HG03045 (cell line): ENCODE measurements around the gene BBS9.

Experiments
- ATAC-seq: cut with Tn5 transposase; IDR thresholded peaks from one replicate; pipeline ENCODE4 v1.9.1; 2021; ENCODE audit warnings: mild to moderate bottlenecking, moderate library complexity; ENCODE audit not compliant: unreplicated experiment

Gene BBS9

GRCh38 chr7:33351709-33352108 is 222.3 kb downstream of the BBS9 start:
- no peak for ATAC-seq

GRCh38 chr7:33354201-33354600 is 224.8 kb downstream of the BBS9 start:
- no peak for ATAC-seq

- no peak for ATAC-seq
Measured at GRCh38 chr7:33355386-33355785, 226.0 kb downstream of the BBS9 start.

GRCh38 chr7:33356336-33356735 is 227.0 kb downstream of the BBS9 start:
- ATAC-seq, result no peak

- ATAC-seq, result no peak
Measured at GRCh38 chr7:33357846-33358245, 228.5 kb downstream of the BBS9 start.

GRCh38 chr7:33369888-33370287 is 240.5 kb downstream of the BBS9 start:
- ATAC-seq, result no peak

- no peak for ATAC-seq
Measured at GRCh38 chr7:33373195-33373594, 243.8 kb downstream of the BBS9 start.

- no peak for ATAC-seq
Measured at GRCh38 chr7:33379891-33380525, 250.6 kb downstream of the BBS9 start.

GRCh38 chr7:33388332-33388731 is 259.0 kb downstream of the BBS9 start:
- no peak for ATAC-seq

- no peak for ATAC-seq
Measured at GRCh38 chr7:33392148-33392547, 262.8 kb downstream of the BBS9 start.

GRCh38 chr7:33393770-33394169 is 264.4 kb downstream of the BBS9 start:
- ATAC-seq, result no peak

- no peak for ATAC-seq
Measured at GRCh38 chr7:33395340-33395739, 266.0 kb downstream of the BBS9 start.

GRCh38 chr7:33399528-33400213 is 270.3 kb downstream of the BBS9 start:
- ATAC-seq, result no peak

- no peak for ATAC-seq
Measured at GRCh38 chr7:33400214-33400538, 270.8 kb downstream of the BBS9 start.

GRCh38 chr7:33410266-33410665 is 280.9 kb downstream of the BBS9 start:
- ATAC-seq, result no peak

- ATAC-seq, result no peak
Measured at GRCh38 chr7:33411020-33411419, 281.7 kb downstream of the BBS9 start.

- no peak for ATAC-seq
Measured at GRCh38 chr7:33412331-33412730, 283.0 kb downstream of the BBS9 start.

- ATAC-seq, result no peak
Measured at GRCh38 chr7:33418251-33418701, 288.9 kb downstream of the BBS9 start.

- no peak for ATAC-seq
Measured at GRCh38 chr7:33420311-33420940, 291.1 kb downstream of the BBS9 start.

GRCh38 chr7:33421429-33421828 is 292.1 kb downstream of the BBS9 start:
- no peak for ATAC-seq

- ATAC-seq, result no peak
Measured at GRCh38 chr7:33422141-33422540, 292.8 kb downstream of the BBS9 start.
